Fibroblast of lung (primary cell): ENCODE results near the gene TGFB1I1.

Experiments used
- CTCF ChIP-seq, 2 donors: IDR thresholded peaks in 1 of 2; conservative IDR thresholded peaks in 1 of 2; 1 replicate in 1 of 2; 2 replicates in 1 of 2; pipeline ENCODE4 v1.5.1; 2011 to 2012; ENCODE audit warnings: low read length in 2 of 2, control low read depth in 1 of 2, inconsistent platforms in 1 of 2, low read depth in 1 of 2, mild to moderate bottlenecking in 1 of 2
- EZH2 ChIP-seq: IDR thresholded peaks from 2 replicates; pipeline ENCODE4 v1.5.1; 2012; ENCODE audit warnings: low read length, control low read depth, mild to moderate bottlenecking; ENCODE audit errors: missing control alignments

- no peak for TF ChIP-seq CTCF (conservative IDR thresholded peaks at IDR 0.05 in 1 of 2, IDR thresholded peaks at IDR 0.05 in 1 of 2; ENCODE audit: low read depth in 1 of 2, low read length in 2 of 2)
- TF ChIP-seq EZH2, result peak; percentile 62
Observed at GRCh38 chr16:31487720-31488467, 15.9 kb downstream of the TGFB1I1 start.
